HG03066 (cell line): ENCODE results near the gene CAPNS2.

Experiments used
- ATAC-seq: cut with Tn5 transposase; IDR thresholded peaks from one replicate; pipeline ENCODE4 v1.9.1; 2021; ENCODE audit warnings: low read depth; ENCODE audit not compliant: unreplicated experiment

CAPNS2 gene

DNA sequence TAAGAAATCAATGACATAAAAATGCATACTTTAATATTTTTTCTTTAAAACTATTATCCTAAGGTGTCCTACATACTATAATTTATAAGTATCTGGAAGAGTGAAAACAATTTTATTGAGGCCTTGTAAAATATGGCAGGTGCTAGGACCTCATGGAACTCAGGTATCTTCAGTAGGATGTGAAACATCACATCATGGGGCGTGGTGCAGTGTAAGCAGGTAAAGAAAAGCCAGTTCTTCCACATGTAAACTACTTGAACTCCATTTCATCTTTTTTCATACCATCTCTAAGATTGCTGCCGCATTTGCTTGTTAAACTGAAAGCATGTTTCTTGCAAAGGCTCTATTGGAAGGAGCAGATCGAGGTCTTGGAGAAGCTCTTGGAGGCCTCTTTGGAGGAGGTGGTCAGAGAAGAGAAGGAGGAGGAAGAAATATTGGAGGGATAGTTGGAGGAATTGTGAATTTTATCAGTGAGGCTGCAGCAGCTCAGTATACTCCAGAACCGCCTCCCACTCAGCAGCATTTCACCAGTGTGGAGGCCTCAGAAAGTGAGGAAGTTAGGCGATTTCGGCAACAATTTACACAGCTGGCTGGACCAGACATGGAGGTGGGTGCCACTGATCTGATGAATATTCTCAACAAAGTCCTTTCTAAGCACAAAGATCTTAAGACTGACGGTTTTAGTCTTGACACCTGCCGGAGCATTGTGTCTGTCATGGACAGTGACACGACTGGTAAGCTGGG is at the start of gene CAPNS2:
Gene CAPNS2, plus strand, starts transcription at position 253 of the 744 bp plus-strand sequence. Its CDS starts 73 bp downstream, at position 326.
- ATAC-seq, result no peak

DNA sequence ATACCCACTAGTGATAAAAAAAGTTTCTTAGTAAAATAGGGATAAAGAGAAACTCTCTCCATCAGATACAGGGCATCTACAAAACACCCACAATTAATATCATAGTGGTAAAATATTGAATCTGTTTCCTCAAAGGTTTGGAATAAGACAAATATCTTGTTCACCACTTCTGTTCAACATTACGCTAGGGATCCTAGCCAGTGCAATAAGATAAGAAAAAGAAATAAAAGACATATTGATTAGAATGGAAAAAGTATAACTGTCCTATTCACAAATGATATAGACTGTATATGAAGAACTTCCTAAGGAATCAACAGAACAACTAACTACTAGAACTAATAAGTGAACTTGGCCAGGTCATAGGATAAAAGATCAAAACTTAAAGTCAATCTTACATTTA is 44.7 kb upstream of the CAPNS2 start:
- ATAC-seq, result no peak

DNA sequence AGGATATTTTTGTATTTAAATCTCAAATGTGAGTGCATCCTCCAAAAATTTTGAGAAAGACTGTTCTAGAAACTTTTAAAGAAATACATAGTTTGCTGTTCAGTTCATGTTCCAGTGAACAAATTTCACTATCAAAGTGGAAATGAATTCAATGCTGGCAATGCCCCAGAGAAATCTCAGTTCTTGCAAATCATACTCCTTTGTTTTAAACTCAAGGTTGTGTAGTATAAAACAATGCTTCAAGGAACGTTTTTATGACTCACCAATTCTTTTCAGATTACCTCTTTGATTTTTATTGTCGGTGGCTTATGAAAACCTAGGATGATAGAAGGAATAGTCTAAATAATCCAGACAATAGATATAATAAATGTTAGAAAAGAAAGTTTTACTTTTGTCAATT is 40.0 kb upstream of the CAPNS2 start:
- ATAC-seq, result no peak

DNA sequence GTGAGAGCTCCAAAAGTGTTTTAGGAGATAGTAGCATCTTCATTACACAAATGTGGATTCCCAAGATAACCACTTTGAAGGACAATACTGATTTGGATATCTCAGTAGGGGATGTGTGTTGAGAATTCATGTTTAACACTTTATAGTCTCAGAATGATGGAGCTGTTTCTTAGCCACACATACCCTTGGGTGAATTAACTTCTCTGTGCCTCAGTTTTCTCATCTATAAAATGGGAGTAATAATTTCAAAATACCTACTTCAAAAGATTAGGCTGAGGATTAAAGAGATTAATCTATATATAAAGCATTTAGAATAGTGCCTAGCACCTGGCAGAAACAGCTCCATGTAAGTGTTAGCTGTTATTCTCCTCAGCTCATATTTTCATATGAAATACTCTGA is 38.6 kb upstream of the CAPNS2 start:
- ATAC-seq, result no peak

DNA sequence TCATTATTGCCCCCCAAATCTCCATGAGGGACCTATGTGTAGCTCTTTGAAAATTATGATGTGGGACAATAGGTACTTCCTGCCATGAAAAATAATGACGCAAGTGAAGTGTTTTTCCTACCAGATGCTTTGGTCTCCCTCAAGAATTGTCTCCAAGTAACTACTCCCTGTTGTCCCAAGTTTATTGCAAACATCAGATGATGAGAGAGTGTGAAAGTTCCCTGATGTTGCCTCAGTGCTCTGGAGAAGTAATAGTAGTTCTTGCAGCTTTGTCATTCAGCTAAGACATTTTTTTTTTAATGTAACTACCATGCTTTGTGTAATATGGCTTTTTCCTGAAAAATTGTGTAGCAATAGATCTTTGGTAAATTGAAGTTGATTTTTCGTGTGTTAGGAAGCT is 37.5 kb upstream of the CAPNS2 start:
- ATAC-seq, result no peak

DNA sequence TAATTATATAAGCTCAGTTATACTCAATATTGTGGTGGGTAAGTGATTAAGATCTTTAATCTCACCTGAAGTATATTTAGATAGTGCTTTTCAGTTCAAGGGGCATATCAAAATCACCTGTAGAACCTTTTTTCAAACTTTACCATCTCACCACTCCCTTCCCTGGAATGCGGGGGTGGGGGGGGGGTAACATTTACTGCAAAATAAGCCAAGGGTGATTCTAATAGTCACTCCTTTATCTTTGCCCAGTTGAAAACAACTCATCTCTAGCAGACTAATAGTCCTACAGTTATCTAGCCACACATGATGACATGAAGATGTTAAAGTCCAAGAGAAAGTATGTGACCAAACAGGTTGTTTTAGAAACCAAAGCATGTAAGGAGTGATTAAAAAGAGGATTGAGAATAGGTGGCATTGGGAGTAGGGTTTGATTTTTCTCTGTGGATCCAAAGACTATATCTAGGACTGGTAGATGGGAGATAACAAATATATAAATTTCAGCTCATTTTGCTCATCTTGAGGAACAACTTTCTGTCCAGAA is 36.1 kb upstream of the CAPNS2 start:
- ATAC-seq, result no peak

DNA sequence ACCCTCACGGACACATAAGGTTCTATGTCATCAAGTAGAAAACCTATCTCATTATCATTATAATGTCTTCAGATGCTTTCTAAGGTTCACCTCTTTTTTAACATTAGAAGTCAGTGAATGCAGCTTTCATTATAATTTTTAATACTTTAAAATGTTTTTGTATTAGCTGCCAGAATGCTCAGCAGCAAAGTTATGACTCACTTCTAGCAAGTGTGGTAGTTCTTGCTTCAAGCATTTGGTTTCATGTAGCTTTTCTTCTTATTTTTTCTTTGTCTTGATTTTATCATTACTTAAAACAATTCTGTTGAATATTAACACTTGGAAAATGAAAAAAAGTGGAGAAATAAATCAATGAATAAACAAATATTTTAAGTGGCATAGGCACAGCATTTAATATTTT is 34.3 kb upstream of the CAPNS2 start:
- ATAC-seq, result no peak

DNA sequence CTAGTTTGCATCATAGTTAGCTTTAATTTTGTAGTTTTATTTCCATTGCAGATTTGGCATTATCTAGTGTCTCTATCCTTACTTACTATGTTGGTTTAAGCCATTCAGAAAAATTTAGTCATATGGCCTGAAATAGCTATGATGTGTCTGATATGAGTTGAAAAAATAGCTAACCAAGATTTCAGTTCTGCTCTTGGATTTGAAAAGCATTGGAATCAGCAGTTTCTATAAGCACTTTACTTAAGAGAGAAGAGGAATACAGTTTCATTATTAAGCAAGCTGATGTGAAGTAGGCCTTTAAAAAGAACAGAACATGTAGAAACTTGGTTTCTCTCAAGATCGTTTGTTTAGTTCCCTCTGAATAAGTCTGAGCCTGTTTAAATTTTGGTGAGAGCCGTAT is 31.7 kb upstream of the CAPNS2 start:
- ATAC-seq, result no peak

DNA sequence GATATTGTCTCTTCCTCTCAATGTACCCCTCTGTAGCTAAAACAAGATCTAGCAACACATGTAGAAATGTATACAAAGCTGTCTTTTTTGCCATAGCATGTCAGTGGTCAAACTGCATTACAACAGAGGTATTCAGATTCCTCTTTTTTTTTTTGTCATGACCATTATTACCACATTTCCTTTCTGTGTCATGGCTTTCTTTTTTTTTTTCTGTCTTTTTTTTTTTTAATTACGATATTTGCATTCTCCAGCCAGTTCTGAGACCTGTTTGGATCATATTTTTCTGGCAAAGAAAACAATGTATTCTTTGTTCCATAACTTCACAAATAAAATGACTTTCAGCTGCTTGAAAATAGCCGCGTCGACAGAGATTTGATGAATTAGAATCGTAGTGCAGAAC is 27.4 kb upstream of the CAPNS2 start:
- ATAC-seq, result no peak

DNA sequence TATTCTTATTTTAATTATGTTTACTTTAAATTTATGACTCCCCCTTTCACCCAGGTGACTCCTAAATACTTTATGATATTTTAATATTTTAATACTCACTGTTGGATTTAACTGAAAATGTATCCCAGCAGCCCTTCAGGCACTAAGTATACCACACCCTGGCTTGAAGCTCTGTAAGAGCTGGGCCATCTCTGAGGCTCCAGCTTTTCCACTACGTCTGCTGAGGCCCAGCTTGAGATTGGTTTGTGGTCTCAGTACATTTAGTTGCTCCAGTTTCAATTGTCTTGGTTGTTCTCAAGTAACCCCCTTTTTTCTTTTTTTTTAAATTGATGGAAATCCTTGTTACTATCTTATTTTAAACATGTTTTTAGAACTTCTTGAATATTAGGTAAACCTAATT is 27.0 kb upstream of the CAPNS2 start:
- no peak for ATAC-seq

DNA sequence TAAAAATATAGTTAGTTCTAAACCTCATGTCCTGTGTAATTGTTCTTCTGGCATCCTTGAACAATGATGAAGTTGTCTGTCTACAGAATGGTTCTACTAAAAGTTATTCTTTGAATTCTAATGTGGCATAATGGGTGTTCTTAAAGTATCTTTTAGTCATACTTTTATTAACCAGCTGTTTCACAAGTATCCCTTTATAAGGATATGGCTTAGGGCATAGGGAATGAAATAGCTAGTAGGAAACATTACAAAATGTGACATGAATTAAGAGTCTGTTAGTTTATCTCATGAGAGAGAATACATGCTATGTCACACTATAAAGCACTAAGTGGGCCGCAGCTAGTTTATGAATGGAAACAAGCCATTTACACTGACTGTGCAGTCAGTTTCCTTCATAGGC is 26.3 kb upstream of the CAPNS2 start:
- no peak for ATAC-seq

DNA sequence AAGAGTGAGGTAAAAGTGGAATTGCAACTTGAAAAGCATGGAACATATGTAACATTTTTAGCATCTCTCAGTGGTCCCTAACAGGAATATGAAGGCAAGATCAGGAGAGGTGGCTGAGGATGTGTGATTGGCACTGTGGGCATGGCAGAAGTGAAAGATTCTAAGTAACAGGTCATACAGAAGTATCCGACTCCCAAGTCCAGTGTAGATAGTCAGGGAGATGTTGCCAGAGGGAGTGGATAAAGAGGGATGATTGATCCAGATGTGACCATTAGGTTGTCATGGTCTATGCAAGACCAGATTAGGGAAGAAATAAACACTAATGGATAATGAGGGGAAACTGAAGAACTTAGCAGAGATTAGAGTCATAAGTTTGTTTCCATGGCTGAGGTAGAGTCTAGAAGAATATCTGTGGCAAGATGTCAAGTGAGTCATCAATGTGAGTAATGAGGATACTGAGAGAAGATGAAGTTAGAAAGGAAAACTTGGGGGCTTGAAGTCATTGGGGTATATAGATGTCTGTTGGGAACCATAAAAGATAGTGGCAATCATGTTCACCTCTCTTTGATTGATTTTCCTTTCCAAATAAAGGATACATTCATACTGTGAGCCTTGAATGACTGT is 23.9 kb upstream of the CAPNS2 start:
- no peak for ATAC-seq

DNA sequence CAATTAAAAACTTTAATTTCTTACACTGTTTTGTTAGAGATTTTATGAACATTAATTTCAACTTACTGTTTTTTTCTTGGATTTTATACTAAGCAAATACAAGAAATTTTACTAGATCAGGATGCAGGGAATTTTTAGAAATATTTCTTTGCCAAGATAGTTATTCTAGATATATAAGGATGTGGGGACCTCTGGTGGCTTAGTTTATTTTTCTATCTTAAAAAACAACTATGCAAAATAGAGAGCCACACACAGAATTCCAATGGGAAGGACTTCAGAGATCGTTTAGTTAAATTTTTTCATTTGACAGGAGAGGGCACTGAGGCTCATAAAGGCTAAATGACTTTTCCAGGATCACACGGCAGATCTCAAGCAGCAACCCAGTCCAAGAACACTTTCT is 23.0 kb upstream of the CAPNS2 start:
- ATAC-seq, result no peak

DNA sequence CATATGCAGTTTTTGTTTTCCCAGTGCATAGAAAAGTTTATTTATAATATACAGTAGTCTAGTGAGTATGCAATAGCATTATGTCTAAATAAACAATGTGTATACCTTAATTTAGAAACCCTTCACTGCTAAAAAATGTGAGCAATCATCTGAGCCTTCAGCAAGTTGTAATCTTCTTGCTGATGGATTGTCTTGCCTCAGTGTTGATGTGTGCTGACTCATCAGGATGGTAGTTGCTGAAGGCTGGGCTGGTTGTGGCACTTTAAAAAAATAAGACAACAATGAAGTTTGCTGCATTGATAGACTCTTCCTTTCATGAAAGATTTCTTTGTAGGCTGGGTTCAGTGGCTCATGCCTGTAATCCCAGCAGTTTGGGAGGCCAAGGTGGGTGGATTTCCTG is 13.9 kb upstream of the CAPNS2 start:
- ATAC-seq, result no peak

DNA sequence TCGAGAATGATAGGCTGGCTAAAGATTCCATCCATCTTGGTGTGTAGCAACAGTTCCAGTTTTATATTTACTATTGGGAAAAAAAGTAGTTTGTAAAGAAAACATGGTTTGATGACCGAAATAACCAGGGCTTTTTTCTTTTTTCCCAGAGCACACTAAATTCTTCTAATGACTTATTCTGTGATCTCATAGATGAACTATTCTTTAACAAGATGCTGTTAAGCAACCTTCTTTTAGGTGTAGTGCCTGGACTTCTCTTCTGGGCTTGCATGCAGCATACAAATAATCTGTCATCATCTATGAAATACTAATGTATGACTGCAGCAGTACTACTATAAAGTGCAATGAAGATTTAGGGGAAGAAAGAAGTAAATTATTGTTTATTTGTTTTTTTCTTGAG is 11.0 kb upstream of the CAPNS2 start:
- no peak for ATAC-seq

DNA sequence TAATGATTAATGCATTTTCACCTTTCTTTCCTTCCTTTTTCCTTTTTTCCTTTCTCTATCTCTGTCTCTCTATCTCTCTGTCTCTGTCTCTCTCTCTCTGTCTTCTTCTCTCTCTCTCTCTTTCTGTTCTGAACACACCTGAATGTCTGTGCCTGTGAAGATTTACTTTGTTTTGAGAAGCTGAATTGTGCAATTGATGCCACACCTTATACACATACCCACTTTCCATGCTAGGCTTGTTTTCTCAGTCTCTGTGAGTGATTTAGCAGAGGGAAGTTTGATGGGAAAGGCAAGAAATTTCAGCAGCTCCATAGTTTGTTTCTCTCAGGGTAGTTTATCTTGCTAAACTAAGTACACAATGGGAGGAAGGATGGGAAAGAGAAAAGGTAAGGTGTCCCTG is 9.3 kb upstream of the CAPNS2 start:
- ATAC-seq, result no peak

DNA sequence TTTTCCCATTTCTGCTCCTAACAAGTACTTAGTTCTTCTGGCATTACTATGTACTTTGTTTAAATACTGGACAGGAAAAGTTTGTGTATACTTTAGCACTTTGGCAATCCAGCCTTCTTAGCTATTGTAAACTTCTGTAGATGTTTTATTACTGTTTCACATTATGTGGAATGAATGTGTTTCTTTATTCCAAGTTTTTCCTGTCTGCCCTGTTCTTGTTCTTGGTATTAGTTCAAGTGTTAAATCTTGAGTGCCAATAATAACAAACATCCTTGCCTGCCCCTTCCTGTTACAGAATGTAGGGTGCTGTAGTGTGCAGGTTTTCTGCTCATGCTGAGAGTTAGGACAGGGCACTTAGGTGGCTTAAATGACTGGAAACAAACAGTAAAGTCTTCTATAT is 7.3 kb upstream of the CAPNS2 start:
- ATAC-seq, result no peak

DNA sequence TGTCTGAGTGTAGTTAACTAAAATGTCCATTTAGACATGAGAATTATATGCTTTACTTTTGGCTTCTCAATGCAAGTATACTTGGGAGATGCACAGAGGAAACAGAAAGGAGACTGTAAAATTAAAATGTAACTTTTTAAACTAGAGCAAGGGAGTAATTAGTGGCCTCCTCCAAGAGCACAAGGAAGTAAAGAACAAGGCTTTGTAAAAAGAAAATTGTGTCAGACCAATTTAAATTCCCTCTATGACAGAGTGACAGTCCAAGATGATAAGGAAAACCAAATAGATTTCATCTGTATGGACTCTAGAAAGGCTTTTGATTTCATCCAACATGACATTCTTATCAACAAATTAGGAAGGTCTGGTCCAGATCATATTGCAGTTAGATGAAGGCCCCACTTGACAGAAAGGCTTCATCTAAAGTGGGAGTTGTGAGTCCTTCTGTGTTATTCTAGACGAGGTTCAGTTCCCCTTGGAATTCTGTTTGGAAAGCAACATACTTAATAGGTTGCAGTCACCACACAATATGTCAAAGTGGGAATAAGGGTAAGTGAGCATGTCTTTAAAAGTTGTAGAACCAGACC is 6.5 kb upstream of the CAPNS2 start:
- no peak for ATAC-seq

DNA sequence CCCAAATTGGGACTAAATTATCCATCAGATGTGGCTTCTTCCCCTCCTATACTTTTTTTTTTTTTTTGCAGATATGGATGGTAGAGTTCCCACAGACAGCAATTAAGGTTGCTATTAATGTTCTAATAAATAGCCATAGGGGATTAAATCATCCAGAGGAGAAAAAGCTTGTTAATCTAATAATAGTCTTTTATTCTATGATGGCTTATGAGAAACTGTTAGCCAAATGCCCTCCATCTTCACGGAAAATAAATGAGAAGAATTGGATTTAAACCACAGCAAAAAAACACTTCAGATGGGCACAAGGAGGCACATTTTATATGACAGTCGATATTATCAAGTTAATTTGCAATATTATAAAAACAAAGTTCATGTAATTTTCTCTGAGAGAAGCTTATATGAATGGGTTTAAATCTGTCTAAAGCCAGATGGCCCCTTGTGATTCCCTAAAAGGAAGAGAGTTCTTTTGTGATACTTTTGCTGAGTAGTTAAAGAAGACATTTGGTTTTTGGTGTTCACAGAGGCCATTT is 5.1 kb upstream of the CAPNS2 start:
- ATAC-seq, result no peak

DNA sequence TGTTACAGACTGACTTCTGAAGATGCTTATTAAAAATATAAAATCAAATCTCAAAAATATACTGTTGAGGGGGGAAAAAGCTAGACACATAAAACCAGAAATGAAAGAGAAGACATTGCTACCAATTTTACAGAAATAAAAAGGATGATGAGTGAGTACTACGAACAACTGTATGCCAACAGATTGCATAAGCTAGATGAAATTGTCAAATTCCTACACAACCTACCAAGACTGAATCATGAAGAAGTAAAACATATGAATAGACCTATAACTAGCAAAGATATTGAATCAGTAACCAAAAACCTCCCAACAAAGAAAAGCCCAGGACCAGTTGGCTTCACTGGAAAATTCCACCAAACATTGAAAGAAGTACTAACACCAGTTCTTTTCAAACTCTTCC is 3.5 kb upstream of the CAPNS2 start:
- ATAC-seq, result no peak

DNA sequence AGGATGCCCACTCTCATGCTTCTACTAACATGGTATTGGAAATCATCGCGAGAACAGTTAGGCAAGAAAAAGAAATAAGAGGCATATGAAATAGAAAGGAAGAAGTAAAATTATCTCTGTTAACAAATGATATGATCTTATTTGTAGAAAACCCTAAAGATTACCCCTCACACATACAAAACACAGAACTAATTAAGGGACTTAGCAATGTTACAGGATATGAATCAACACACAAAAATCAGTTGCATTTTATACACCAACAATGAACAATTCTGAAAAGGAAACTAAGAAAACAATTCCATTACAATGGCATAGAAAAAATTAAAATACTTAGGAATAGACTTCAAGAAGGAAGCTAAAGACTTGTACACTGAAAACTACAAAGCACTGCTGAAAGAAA is 2.7 kb upstream of the CAPNS2 start:
- ATAC-seq, result no peak

DNA sequence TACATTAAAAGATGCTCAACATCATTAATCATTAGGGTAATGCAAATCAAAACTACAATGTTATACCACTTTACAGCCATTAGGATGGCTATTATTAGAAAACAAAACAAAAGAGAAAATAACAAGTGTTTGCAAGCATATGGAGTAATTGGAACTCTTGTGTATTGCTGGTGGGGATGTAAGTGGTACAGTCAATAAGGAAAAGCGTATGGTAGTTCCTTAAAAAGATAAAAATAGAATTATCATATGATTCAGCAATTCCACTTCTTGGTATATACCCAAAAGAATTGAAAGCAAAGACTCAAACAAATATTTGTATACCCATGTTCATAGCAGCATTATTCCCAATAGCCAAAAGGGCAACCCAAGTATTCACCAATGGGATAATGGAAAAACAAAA is 1.4 kb upstream of the CAPNS2 start:
- no peak for ATAC-seq
